ENCODE data around the gene TECPR2.

Gene TECPR2

DNA sequence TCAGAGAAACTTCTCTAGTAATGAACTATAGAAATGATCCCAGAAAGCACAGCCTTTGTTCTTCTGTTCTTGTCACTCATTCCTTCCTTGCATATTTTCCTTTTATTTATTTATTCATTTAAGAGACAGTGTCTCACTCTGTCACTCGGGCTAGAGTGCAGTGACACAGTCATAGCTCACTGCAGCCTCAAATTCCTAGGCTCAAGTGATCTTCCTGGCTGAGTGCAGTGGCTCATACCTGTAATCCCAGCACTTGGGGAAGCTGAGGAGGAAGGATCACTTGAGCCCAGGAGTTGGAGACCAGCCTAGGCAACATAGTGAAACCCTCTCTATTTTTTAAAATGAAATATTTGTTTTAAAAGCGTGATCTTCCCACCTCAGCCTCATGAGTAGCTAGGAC lies 11.5 kb downstream of the TECPR2 start:
- no peak for DNase-seq (ENCODE audit: low spot score)

DNA sequence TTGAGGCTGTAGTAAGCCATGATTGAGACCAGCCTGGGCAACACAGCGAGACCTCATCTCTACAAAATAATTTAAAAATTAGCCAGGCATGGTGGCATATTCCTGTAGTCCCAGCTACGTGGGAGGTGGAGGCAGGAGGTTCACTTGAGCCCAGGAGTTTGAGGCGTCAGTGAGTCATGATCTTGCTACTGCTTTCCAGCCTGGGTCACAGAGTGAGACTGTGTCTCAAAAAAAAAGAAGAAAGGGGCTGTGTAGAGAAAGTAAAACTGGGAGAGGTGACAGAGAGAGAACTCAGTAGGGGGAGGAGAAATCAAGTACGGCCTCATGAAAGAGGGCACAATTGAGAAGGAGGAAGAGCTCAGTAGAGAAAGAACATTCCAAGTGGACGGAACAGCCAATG lies 12.4 kb downstream of the TECPR2 start:
- no peak for DNase-seq (ENCODE audit: low spot score)

DNA sequence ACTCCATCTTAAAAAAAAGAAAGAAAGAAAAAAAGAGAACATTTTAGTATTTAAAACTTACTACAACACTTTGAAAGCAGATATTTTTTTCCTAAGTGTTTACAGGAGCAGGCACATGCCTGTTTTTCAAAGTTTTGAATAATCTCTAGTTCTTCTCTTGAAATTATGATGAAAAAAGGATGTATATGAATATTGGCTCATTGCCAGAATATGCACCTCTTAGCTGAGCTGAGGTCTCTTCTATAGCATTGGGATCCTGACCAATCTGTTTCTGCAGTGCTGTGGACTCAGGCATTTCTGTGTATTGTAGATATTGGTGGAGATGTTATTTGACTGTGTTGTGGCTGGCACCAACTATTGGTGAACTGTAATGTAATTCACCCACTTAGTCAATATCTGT lies 15.0 kb downstream of the TECPR2 start:
- no peak for DNase-seq (ENCODE audit: low spot score)

DNA sequence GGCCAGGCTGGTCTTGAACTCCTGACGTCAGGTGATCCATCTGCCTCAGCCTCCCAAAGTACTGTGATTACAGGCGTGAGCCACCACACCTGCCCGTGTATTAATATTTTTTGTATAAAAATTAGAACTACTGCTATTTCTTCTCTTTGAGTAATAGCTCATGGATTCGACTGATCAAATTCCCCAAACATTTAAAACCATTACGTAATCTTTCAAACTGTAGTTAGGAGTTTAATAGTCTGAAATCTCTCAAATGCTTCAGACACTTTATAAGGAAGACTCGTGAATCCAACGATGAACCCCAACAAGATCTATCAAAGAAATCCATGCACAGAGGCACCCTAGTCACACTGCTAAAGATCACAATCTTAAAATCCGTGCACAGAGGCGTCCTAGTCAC lies 16.1 kb downstream of the TECPR2 start:
- no peak for DNase-seq (ENCODE audit: low spot score)

DNA sequence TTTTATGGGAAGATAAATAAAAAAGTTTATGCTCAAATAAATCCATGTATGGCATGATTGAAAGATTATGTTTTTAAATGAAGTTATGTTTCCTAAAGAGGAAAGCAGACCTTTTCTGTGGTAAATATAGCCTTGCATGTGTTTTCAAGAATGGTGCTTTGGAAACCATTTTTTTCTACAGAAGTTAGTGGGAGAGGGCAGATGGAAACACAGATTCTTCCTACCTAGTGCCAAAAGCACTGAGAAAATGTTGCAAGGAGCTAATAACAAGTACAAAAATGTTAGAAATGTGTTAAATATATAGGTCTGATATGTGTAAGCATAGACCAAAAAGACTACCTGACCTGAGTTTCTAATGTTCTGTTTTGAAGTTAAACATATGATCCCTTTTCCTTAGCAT lies 24.3 kb downstream of the TECPR2 start:
- no peak for DNase-seq (ENCODE audit: low spot score)

DNA sequence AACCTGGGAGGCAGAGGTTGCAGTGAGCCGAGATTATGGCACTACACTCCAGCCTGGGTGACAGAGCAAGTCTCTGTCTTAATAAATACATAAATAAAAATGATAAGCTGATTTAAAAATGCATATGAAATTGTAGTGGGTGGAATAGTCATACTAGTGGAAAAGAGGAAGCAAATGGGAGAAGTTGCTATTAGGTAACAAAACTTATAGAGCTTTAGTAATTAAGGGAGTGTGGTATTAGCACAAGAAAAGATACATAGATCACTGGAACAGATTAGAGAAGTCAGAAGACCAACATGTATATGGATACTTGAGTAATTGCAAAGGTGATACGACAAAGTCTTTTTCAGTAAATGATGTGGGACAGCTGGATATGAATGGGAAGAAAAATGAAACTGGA lies 26.5 kb downstream of the TECPR2 start:
- DNase-seq (ENCODE audit: low spot score) = no peak

DNA sequence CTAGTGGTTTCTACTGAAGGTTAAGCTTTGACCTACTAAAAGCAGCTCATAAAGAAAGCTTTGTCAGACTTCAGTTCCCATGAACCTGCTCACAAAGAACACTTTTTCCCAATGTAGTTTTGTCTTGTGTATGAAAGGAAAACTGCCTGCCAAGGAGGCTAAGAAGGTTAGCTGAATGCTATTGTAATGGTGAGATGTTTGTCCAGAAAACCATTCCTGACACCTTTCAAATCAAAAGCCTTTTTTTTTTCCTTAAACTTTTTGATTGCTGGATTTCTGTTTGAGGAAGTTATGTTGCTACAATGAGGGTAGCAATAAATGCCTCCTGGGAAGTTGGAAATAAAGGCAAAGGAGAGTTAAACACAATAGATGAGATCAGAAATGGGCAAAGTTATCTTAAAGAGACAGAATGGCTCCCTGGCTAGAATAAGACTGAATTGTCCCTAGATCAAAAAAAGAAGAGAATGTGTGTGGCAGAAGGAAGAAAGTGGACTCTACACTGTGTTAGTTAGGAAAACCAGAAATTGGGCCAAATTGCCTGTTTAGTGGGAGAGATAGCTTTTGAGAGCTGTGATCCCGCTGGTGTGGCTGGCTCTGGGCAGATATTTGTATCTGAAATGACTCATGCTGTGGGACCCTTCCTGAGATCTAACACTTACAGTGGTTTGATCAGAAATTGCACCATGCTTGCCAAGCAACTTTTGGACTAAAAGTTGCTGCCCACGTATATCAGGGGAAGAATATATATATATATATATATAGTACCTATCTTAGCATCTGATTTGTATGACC lies 27.5 kb downstream of the TECPR2 start:
- DNase-seq (ENCODE audit: low spot score) = no peak

DNA sequence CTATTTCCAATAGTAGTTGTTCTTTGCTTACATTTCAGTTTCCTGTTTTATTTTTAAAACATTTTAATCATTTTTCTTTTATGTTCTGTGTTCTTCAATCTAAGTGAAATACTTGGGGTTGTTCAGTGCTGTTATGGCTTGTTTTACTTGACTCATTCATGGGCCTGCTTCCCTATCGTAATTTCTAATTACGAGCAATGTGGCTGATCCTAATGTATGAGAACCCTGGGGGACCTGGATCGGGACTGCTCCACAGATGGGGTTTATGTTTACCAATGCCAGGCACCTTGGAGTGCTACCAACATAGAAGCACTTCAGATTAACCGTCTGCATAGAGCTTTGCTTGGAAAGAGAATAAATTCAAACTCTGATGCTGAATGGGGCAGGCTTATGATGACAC lies 29.8 kb downstream of the TECPR2 start:
- no peak for DNase-seq (ENCODE audit: low spot score)

DNA sequence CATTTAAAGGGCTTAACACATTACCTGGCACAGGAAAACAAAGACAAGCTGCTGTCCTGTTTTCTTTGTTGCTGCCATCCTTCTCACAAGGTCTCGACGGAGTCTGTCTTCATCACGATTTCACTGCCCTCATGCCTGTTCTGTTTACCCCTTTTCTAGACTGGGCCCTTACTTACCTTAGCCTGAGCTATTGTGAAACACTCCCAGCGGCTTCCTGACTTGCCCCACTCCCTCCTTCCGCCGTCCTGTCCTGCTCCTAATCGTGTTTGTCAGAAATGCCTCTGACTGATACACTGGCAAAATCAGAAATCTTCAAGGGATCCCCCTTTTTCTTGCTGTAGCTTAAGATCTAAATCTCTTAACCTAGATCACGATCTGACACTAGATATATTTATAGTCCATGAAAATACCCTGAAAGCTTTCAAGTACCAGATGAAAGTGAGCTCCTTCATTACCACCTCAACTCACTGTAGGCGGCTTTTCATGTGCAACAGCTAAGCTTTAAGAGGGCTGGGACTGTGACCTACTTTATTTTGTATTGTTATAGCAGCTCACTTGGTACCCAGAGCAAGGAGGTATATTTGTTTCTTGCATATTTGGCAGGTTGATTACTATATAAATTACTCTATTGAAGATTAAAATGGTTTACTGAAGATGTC lies 32.1 kb downstream of the TECPR2 start:
- no peak for DNase-seq (ENCODE audit: low spot score)

DNA sequence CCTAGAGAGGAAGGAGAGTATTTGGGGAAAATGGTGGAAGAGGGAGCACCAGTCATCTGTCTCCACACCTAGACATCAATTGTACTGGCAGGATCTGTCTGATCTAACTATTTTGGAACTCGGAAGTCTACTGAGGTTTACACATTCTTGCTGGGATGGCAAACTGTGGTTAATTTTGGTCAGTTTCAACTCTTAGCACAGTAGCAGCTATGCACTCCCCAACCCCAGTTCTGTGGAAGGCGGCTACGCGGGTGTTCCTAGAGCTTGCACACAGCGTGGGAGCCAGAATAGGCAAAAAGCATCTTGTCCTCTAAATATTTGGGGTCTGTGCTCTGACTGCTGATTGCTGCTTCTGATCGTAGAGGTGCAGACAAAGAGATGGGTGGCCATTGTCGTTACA lies 33.8 kb downstream of the TECPR2 start:
- DNase-seq (ENCODE audit: low spot score) = no peak

DNA sequence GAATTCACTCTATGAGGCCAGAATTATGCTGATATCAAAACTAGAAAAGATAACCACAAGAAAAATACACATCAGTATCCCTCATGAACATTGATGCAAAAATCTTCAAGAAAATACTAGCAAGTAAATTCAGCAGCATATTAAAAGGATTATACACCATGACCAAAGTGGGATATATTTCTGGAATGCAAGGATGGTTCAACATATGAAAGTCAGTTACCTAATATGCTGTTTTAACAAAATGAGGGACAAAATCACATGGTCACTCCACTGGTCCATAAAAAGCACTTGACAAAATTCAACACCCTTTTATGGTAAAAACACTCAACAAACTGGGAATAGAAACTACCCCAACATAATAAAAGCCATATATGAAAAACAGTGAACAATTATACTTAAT lies 40.3 kb downstream of the TECPR2 start:
- no peak for DNase-seq (ENCODE audit: low spot score)

DNA sequence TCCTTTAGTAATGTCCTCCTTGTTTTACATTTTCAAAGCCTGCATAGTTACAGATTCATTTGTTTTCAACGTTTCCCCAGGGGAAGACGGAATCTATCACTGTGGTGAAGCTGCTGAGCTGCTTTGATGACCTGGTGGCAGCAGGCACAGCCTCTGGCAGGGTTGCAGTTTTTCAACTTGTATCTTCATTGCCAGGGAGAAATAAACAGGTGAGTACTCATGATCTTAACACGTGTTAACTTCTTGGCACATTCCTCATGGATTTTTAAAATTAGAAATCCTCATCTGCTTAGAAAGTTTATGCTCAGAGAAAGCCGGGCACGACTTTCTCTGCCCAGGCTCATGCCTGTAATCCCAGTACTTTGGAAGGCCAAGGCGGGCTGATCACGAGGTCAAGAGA lies 44.5 kb downstream of the TECPR2 start:
- no peak for DNase-seq (ENCODE audit: low spot score)

DNA sequence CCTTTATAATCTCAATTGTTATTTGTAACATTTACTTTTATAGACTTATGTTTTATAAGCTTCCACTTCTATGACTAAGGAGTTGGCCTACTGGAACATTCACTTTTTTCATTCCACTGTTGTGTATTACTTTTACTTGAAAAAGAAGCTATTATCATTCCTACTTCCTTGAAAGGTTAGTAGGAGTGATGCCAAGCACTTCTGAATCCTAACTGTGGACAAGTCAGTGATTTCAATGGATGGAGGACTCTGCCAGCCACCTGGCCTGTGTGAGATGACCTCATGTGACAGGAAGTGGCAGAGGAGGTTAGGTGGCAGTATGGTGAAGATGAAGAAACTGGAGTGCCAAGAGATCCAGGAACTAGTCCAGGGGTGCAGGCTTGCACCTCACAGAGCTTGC lies 46.0 kb downstream of the TECPR2 start:
- DNase-seq (ENCODE audit: low spot score) = peak; percentile 9

DNA sequence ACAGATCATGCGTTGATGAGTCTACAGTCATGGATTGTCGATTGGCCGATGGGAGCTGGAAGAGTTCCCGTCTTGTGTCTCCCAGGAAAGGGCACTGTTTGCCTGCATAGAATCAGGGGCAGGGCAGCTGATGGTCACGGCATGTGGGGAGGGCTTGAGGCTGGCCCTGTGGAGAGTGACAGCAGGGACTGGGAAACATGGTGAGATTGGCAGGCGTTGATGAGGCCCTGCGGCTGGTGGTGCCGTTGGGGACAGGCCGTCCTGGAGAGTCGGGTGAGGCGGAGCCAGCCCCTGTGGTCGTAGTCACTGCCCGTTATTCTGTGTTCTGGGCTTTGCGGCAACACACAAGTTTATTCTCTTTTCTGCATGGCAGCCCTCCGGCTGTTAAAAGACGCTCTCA lies 52.9 kb downstream of the TECPR2 start:
- no peak for DNase-seq (ENCODE audit: low spot score)

DNA sequence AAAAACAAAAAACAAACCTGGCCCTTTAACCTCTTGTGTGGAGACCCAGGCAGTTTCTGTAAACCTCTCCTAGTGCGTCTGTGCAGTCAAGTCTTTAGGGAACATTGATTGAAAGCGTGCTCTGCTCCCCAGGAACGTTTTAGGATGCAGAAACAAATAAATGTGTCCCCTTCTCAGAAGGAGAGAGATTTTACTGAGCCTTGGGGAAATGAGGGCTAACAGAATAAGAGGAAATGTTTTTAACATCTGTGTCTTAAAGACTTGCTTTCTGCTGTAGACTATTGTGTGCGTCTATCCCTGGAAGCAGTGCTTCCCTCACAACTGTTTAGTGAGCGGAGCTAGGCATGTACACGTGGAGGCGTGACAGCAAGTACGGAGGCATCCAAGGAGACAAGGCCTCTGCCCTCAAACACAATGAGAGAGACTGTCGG lies 54.3 kb downstream of the TECPR2 start:
- DNase-seq (ENCODE audit: low spot score) = no peak

DNA sequence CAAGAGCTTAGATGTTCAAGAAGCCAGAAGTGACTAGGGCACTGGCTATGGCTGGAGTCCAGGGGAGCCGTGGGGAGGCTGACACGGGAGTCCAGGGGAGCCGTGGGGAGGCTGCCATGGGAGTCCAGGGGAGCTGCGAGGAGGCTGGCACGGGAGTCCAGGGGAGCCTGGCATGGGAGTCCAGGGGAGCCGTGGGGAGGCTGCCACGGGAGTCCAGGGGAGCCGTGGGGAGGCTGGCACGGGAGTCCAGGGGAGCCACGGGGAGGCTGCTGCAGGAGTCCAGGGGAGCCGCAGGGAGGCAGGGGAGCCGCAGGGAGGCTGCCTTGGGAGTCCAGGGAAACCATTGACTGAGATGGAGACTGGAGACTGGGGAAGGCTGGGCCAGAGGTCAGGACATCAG lies 54.9 kb downstream of the TECPR2 start:
- DNase-seq (ENCODE audit: low spot score) = no peak

DNA sequence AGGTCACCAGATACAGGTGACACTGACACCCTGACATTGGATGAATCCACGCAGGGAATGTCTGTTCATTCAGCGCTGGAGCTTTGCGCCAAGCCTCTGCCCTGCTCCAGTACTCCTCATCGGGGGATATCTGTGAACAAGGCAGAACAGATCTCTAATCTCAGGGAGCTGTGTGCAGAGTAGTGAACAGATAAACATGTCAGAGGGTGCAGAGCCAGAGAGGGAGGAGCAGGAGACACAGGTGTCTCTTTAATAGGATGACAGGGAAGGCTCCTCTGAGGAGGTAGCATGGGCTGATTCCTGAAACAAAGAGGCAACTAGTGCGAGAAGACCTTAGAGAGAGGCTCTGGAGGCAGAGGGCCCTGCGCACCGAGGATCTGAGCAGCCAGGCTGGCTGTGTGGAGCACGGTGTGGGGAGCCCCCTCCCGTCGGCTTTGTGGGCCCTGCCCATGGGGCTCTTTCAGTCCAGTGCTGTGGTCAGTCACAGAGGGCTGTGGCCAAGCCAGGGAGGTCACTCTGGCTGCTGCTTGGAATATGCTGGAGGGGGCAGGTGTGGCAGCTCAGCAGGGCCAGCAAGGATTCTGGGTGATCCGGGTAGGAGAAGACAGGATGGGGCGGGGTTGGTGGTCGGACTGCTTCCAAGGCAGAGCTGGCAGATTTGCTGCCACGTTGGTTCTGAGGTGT lies 55.6 kb downstream of the TECPR2 start:
- no peak for DNase-seq (ENCODE audit: low spot score)

DNA sequence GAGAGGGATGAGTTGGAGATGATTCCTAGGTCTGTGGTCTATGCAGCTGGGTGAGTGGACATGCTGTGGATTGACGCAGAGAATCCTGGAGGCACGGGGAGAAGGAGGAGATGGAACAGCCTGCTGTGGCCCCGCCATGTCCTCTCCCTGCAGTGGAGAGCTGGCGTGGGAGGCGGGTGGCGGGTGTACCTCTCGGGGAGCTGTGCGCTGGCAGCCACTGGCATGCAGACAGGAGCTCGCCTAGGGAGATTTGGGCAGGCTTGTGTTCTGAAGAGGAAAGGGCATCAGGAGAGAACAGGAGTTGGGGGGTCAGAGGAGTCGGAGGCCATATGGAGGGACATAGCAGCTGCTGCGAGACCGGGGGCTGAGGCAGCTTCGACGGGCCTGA lies 56.1 kb downstream of the TECPR2 start:
- no peak for DNase-seq (ENCODE audit: low spot score)

DNA sequence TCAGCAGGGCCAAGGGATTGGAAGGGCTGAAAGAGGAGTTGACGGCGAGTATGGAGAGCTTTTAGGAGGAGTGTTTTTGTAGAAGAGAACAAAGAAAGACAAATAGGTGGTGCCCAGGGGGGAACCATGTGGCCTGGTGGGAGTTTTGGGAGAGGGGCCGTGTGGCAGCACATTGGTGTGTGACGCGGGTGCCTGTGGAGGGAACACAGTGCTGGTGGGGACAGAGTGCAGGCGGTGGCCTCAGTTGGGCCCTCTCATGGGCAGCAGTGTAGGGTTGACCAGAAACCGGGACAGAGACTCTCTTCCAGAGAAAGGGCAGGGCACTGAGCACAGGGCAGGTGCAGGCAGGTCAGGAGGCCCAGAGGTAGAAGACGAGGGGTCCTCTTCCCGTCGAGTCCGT lies 56.5 kb downstream of the TECPR2 start:
- DNase-seq (ENCODE audit: low spot score) = no peak

DNA sequence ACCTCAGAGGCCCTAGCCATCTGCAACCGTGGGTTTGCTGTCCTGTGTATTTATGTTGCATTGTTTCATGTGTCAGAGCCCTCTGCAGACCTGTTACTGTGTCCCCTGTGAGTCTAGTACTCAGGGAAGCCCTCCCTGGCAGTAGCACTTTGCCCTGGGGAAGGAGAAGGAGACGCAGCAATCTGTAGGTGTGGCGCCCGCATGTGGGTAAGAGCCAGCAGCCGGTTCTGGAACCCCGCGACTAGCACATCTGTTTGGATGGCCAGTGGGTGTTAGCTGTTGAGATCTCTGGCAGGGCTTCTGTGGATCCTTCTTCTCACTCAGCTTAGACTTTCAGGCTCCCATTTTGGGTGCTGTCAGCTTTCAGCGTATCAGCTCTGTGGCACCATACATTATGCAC lies 57.0 kb downstream of the TECPR2 start:
- DNase-seq (ENCODE audit: low spot score) = no peak

DNA sequence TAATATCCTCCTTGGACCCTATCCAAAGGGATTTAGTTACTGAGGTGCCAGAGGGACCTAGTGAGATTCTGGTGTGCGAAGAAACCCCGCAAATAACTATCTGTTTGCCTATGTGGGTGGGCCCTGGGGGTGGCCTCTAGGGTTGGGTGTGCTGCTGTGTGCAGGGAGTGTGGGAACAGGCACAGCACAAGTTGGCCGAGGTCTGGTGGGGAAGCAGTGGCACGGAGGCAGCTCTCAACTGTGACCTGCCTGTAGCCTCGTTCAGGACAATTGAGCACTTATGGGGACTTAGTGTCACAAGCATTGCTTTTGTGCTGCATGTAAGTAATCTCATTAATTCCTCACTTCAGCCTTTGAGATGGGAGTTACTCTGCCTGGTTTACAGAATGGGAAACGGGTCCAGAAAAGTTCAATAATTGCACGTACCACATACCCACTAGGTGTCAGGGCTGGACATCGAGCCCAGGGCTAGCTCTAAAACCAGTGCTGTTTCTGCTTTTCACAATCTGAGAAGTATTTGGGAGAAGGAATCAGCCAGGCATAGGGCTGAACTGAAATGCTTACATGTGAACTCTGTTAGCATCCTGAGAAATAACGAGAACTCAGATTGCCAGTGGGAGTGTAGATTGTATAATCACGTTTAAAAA lies 58.8 kb downstream of the TECPR2 start:
- DNase-seq (ENCODE audit: low spot score) = no peak

DNA sequence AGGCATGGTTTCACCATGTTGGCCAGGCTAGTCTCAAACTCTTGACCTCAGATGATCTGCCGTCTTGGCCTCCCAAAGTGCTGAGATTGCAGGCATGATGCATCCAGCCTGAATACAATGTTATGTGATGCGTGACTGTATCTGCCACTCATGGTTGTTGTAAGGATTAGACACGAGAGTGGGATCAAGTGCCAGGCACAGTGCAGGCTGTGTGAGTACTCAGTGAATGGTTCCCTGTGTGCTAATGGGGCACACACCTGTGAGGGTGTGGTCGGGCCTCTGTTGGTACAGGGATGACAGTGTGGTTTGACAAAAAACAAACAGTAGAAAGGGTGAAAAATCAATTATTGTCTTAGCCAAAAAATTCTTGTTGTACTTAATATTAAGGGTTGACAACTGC lies 61.8 kb downstream of the TECPR2 start:
- DNase-seq (ENCODE audit: low spot score) = no peak

DNA sequence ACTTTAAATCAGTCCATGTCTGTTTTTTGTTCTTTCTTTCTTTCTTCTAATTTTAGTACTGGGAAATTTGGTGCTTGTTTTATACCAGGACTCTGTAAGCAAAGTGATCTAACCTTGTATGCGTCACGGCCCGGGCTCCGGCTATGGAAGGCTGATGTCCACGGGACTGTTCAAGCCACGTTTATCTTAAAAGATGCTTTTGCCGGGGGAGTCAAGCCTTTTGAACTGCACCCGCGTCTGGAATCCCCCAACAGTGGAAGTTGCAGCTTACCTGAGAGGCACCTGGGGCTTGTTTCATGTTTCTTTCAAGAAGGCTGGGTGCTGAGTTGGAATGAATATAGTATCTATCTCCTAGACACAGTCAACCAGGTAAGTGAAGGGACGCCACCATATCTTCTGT lies 62.2 kb downstream of the TECPR2 start:
- no peak for DNase-seq (ENCODE audit: low spot score)
